Measurements from ENCODE around the gene NCF4. TPM values are rescaled to one million over a fixed set of nuclear protein-coding genes. Genes with fewer than 3 reads are reported as not detected.

Gene NCF4
- total RNA-seq, 1 donor from 2014 or later, result not detected

- H3K4me1 Mint-ChIP-seq, result no peaks in the 10 kb centered on the region
- H3K4me3 Mint-ChIP-seq, result no peak overlapping the region
- no peaks in the 10 kb centered on the region for H3K36me3 Mint-ChIP-seq (ENCODE audit: low read depth)
- DNase-seq (ENCODE audit: low read depth, low spot score), result no peak
- H3K27me3 Mint-ChIP-seq (ENCODE audit: low read depth), result peaks cover 50% of the 10 kb centered on the region
- no peak for TF ChIP-seq CTCF (conservative IDR thresholded peaks at IDR 0.05)
- H3K27ac Mint-ChIP-seq (ENCODE audit: unreplicated experiment), result no peak overlapping the region
- peaks cover 5% of the 10 kb centered on the region for H3K9me3 Mint-ChIP-seq
Observed at GRCh38 chr22:36897611-36898010, 36.8 kb downstream of the NCF4 start.

GRCh38 chr22:36898690-36899089 lies 37.9 kb downstream of the NCF4 start:
- DNase-seq (ENCODE audit: low read depth, low spot score), result no peak
- Mint-ChIP-seq H3K4me1 (no peaks in the 10 kb centered on the region), H3K27me3 (ENCODE audit: low read depth) (peaks cover 52% of the 10 kb centered on the region), H3K4me3 (no peak overlapping the region), H3K9me3 (peaks cover 5% of the 10 kb centered on the region), H3K36me3 (ENCODE audit: low read depth) (no peaks in the 10 kb centered on the region), H3K27ac (ENCODE audit: unreplicated experiment) (no peak overlapping the region)
- TF ChIP-seq CTCF (conservative IDR thresholded peaks at IDR 0.05), result no peak

GRCh38 chr22:36899498-36899897 lies 38.7 kb downstream of the NCF4 start:
- H3K4me3 Mint-ChIP-seq, result no peak overlapping the region
- H3K27ac Mint-ChIP-seq (ENCODE audit: unreplicated experiment), result no peak overlapping the region
- TF ChIP-seq CTCF (conservative IDR thresholded peaks at IDR 0.05), result no peak
- no peaks in the 10 kb centered on the region for H3K36me3 Mint-ChIP-seq (ENCODE audit: low read depth)
- DNase-seq (ENCODE audit: low read depth, low spot score), result no peak
- no peaks in the 10 kb centered on the region for H3K4me1 Mint-ChIP-seq
- H3K27me3 Mint-ChIP-seq (ENCODE audit: low read depth), result peaks cover 53% of the 10 kb centered on the region
- H3K9me3 Mint-ChIP-seq, result peaks cover 5% of the 10 kb centered on the region

GRCh38 chr22:36900225-36900624 lies 39.4 kb downstream of the NCF4 start:
- Mint-ChIP-seq H3K4me3 (no peak overlapping the region), H3K9me3 (peaks cover 1% of the 10 kb centered on the region), H3K27ac (ENCODE audit: unreplicated experiment) (no peak overlapping the region), H3K27me3 (ENCODE audit: low read depth) (peaks cover 51% of the 10 kb centered on the region), H3K4me1 (no peaks in the 10 kb centered on the region), H3K36me3 (ENCODE audit: low read depth) (no peaks in the 10 kb centered on the region)
- TF ChIP-seq CTCF (conservative IDR thresholded peaks at IDR 0.05), result no peak
- no peak for DNase-seq (ENCODE audit: low read depth, low spot score)

GRCh38 chr22:36900880-36901279 lies 40.1 kb downstream of the NCF4 start:
- H3K36me3 Mint-ChIP-seq (ENCODE audit: low read depth), result no peaks in the 10 kb centered on the region
- H3K9me3 Mint-ChIP-seq, result no peaks in the 10 kb centered on the region
- no peak overlapping the region for H3K4me3 Mint-ChIP-seq
- peaks cover 48% of the 10 kb centered on the region for H3K27me3 Mint-ChIP-seq (ENCODE audit: low read depth)
- no peak for DNase-seq (ENCODE audit: low read depth, low spot score)
- no peaks in the 10 kb centered on the region for H3K4me1 Mint-ChIP-seq
- no peak for TF ChIP-seq CTCF (conservative IDR thresholded peaks at IDR 0.05)
- peak overlapping the region; percentile 86 for H3K27ac Mint-ChIP-seq (ENCODE audit: unreplicated experiment)
